K562 (cell line): ENCODE measurements around the gene METRN. TPM values are rescaled to one million over a fixed set of nuclear protein-coding genes. Genes with fewer than 3 reads are reported as not detected.

Experiments
- ATF7 ChIP-seq: fragments of 450-650 bp; IDR thresholded peaks from 2 replicates; pipeline ENCODE4 v1.7.1; 2014; ENCODE audit warnings: mild to moderate bottlenecking, moderate library complexity
- CC2D1A ChIP-seq: fragments of 450-650 bp; IDR thresholded peaks from 2 replicates; pipeline ENCODE4 v1.6.1; 2017; ENCODE audit warnings: mild to moderate bottlenecking
- CREB1 ChIP-seq, 2 experiments: sonication (generic) in 1 of 2; formaldehyde crosslinking in 1 of 2; IDR thresholded peaks; 2 replicates each; pipeline versions ENCODE4 v1.6.1 to v1.8.0; 2012 to 2022; ENCODE audit warnings: inconsistent platforms in 1 of 2, mild to moderate bottlenecking in 1 of 2, missing genetic modification reagents in 1 of 2, moderate library complexity in 1 of 2
- MAX ChIP-seq: sonication (generic); formaldehyde crosslinking; IDR thresholded peaks from 2 replicates; pipeline ENCODE4 v1.9.0; 2022; ENCODE audit warnings: mild to moderate bottlenecking, missing genetic modification reagents
- MAZ ChIP-seq, 2 experiments: fragments of 450-650 bp in 1 of 2; sonication (generic) in 1 of 2; formaldehyde crosslinking; IDR thresholded peaks in 1 of 2; conservative IDR thresholded peaks in 1 of 2; 2 replicates each; pipeline versions ENCODE4 v1.4.0 to v1.5.0; 2020; ENCODE audit warnings: mild to moderate bottlenecking in 1 of 2, missing genetic modification reagents in 1 of 2
- MYC ChIP-seq, 2 experiments: fragments of 250-450 bp in 1 of 2; sonication (Bioruptor Pico) in 1 of 2; IDR thresholded peaks; 2 replicates each; pipeline versions ENCODE4 v1.5.1 to v1.6.1; 2012 to 2021; ENCODE audit warnings: low read depth in 2 of 2, borderline replicate concordance in 1 of 2, improper control_type of control experiment in 1 of 2, low read length in 1 of 2, mild to moderate bottlenecking in 1 of 2, moderate library complexity in 1 of 2
- NCOR1 ChIP-seq: fragments of 450-650 bp; IDR thresholded peaks from 2 replicates; pipeline ENCODE4 v1.6.1; 2016; ENCODE audit warnings: mild to moderate bottlenecking, moderate library complexity
- POLR2AphosphoS5 ChIP-seq: IDR thresholded peaks from 2 replicates; pipeline ENCODE4 v1.6.1; 2011; ENCODE audit warnings: mild to moderate bottlenecking, low read depth, low read length, moderate library complexity; ENCODE audit not compliant: control insufficient read depth, insufficient read depth
- PRDM10 ChIP-seq: fragments of 450-650 bp; IDR thresholded peaks from 2 replicates; pipeline ENCODE4 v1.6.1; 2018; ENCODE audit not compliant: partially characterized antibody
- PYGO2 ChIP-seq: fragments of 450-650 bp; IDR thresholded peaks from 2 replicates; pipeline ENCODE4 v1.6.1; 2016; ENCODE audit warnings: mild to moderate bottlenecking, missing genetic modification characterization, moderate library complexity, missing compliant biosample characterization
- RB1 ChIP-seq: fragments of 450-650 bp; IDR thresholded peaks from 2 replicates; pipeline ENCODE4 v1.6.1; 2017; ENCODE audit warnings: low read depth, mild to moderate bottlenecking
- SAP30 ChIP-seq: fragments of 200-600 bp; sonication (generic); IDR thresholded peaks from 2 replicates; pipeline ENCODE4 v1.6.1; 2012; ENCODE audit warnings: borderline replicate concordance, low read depth, mild to moderate bottlenecking, moderate library complexity, low read length, control low read depth, inconsistent platforms; ENCODE audit not compliant: insufficient read depth, poor library complexity, severe bottlenecking
- SIRT6 ChIP-seq: IDR thresholded peaks from one replicate; pipeline ENCODE4 v1.6.1; 2012; ENCODE audit warnings: low read depth, mild to moderate bottlenecking, control low read depth, inconsistent platforms, low read length, moderate library complexity
- SP1 ChIP-seq: sonication (generic); formaldehyde crosslinking; IDR thresholded peaks from 2 replicates; pipeline ENCODE4 v1.8.1; 2022; ENCODE audit warnings: mild to moderate bottlenecking, missing genetic modification reagents
- TBP ChIP-seq: optimal IDR thresholded peaks from 2 replicates; pipeline ENCODE3; 2011; ENCODE audit warnings: low read depth, low read length, improper control_type of control experiment
- TFAP4 ChIP-seq: sonication (generic); formaldehyde crosslinking; IDR thresholded peaks from 2 replicates; pipeline ENCODE4 v1.8.0; 2022; ENCODE audit warnings: missing genetic modification reagents, mild to moderate bottlenecking, moderate library complexity, borderline replicate concordance
- polyA plus RNA-seq, 8 experiments: library from polyadenylated mRNA; depleted of rRNA in 4 of 8; stranded (reverse) in 5 of 8; unstranded in 3 of 8; fragments of >200 nt; fragmentation: Nextera tagmentation in 2 of 8; fragmentation: Illumina TruSeq in 1 of 8; extraction: Ambion mirVana in 2 of 8; extraction: Trizol in 1 of 8; gene quantifications; 2 replicates each; pipeline versions ENCODE4 v1.2.1 to v1.2.3, GENCODE V29; 2011 to 2014; ENCODE audit warnings: inconsistent platforms in 1 of 8, missing spikeins in 1 of 8
- total RNA-seq, 7 experiments: library from RNA; depleted of rRNA in 6 of 7; stranded (reverse); fragments of >200 nt in 6 of 7; fragmentation: Illumina TruSeq in 2 of 7; extraction: Trizol in 2 of 7; gene quantifications; 2 replicates each; pipeline versions ENCODE4 v1.2.1 to v1.2.3, GENCODE V29; 2011 to 2021; ENCODE audit warnings: low replicate concordance in 1 of 7
- TF ChIP-seq, protein P1 (sequence below): fragments of 250-450 bp; sonication (Bioruptor Pico); IDR thresholded peaks from 2 replicates; pipeline ENCODE4 v1.4.0; 2020; ENCODE audit warnings: mild to moderate bottlenecking, moderate library complexity
- TF ChIP-seq, protein P2 (sequence below): fragments of 450-650 bp; IDR thresholded peaks from 2 replicates; pipeline ENCODE4 v1.6.1; 2016

Gene METRN
- total and polyA plus RNA-seq, 9 of the 15 experiments (the other 6 are each of a cell fraction or from before 2014, with no cell fraction given): 0.20 to 89.8 (median 15.4) TPM

DNA sequence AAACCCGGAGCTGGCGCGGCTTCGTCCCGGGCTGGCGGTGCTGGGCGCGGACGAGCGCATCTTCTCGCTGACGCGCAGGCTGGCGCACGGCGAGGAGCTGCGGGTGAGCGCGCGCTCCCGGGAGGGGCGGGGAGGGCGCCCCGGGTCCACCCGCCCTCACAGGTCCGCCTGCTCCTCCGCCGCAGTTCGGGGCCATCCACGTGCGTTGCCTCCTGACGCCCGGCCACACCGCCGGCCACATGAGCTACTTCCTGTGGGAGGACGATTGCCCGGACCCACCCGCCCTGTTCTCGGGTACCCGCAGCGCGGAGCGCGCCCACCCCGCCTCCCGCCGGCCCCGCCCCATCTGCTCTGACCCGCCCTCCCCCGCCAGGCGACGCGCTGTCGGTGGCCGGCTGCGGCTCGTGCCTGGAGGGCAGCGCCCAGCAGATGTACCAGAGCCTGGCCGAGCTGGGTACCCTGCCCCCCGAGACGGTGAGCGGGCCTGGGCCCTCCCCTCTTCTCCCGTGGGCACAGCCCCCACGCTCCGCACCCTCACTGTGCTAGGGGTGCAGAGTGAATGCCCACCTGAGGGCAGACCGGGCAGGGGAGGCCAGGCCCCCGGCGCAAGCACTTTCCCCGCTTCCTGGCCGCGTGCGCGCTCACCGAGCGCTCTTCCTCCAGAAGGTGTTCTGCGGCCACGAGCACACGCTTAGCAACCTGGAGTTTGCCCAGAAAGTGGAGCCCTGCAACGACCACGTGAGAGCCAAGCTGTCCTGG, 13.4 kb downstream of the METRN start (continued):
- TF ChIP-seq PYGO2 (no peak), MAX (peak; percentile 83), TBP (peak; percentile 51), SAP30 (peak; percentile 54), CREB1 (IDR thresholded peaks at IDR 0.05) (peak; percentile 25; the same call in 1 of the 2 replicates), CREB1 (CRISPR knock-in tag; IDR thresholded peaks at IDR 0.05) (no peak; the same call in 1 of the 2 replicates), SP1 (CRISPR knock-in tag) (peak; percentile 27; the same call in 1 of the 2 replicates), SIRT6 (no peak), NCOR1 (no peak), MYC (IDR thresholded peaks at IDR 0.05; ENCODE audit: low read depth, low read length) (peak; percentile 92), MYC (CRISPR knock-in tag; IDR thresholded peaks at IDR 0.05; ENCODE audit: borderline replicate concordance, low read depth) (no peak), ATF7 (0 out of 2 replicates have a peak, but pooled peaks have one; percentile 13), TFAP4 (peak; percentile 36), PRDM10 (peak; percentile 81), CC2D1A (no peak), MAZ (CRISPR knock-in tag; conservative IDR thresholded peaks at IDR 0.05 in 1 of 2, IDR thresholded peaks at IDR 0.05 in 1 of 2) (peak; percentile 46 to 71; a peak in 3 of 4 replicates), RB1 (peak; percentile 35; the same call in 1 of the 2 replicates), POLR2AphosphoS5 (0 out of 2 replicates have a peak, but pooled peaks have one; percentile 4)
- TF ChIP-seq, protein P1, sequence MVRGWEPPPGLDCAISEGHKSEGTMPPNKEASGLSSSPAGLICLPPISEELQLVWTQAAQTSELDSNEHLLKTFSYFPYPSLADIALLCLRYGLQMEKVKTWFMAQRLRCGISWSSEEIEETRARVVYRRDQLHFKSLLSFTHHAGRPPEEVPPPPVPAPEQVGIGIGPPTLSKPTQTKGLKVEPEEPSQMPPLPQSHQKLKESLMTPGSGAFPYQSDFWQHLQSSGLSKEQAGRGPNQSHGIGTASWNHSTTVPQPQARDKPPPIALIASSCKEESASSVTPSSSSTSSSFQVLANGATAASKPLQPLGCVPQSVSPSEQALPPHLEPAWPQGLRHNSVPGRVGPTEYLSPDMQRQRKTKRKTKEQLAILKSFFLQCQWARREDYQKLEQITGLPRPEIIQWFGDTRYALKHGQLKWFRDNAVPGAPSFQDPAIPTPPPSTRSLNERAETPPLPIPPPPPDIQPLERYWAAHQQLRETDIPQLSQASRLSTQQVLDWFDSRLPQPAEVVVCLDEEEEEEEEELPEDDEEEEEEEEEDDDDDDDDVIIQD: no peak
- TF ChIP-seq, protein P2, sequence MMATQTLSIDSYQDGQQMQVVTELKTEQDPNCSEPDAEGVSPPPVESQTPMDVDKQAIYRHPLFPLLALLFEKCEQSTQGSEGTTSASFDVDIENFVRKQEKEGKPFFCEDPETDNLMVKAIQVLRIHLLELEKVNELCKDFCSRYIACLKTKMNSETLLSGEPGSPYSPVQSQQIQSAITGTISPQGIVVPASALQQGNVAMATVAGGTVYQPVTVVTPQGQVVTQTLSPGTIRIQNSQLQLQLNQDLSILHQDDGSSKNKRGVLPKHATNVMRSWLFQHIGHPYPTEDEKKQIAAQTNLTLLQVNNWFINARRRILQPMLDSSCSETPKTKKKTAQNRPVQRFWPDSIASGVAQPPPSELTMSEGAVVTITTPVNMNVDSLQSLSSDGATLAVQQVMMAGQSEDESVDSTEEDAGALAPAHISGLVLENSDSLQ: no peak
